ENCODE results near the gene CD55. TPM values are rescaled to one million over a fixed set of nuclear protein-coding genes. Genes with fewer than 3 reads are reported as not detected.
A peak's percentile ranks its signal among the peaks of the same experiment; 100 is the strongest.

CD55 gene
- total RNA-seq, 1 donor from 2014 or later, result 35.4 TPM

GRCh38 chr1:207398986-207399385, 77.5 kb downstream of the CD55 start:
- H3K4me3 ChIP-seq (ENCODE audit: low read depth, low read length), result no peak overlapping the region
- TF ChIP-seq CTCF (IDR thresholded peaks at IDR 0.05; ENCODE audit: insufficient read depth, low read length, poor library complexity, severe bottlenecking), result no peak
- no peak for DNase-seq (ENCODE audit: low read depth)
- H3K36me3 ChIP-seq (ENCODE audit: control insufficient read depth, insufficient read depth, low read length), result no peaks in the 10 kb centered on the region
- no peaks in the 10 kb centered on the region for H3K27me3 ChIP-seq (ENCODE audit: control insufficient read depth, insufficient read depth, low read length)

- no peak for TF ChIP-seq CTCF (IDR thresholded peaks at IDR 0.05; ENCODE audit: insufficient read depth, low read length, poor library complexity, severe bottlenecking)
- H3K27me3 ChIP-seq (ENCODE audit: control insufficient read depth, insufficient read depth, low read length), result no peaks in the 10 kb centered on the region
- no peaks in the 10 kb centered on the region for H3K36me3 ChIP-seq (ENCODE audit: control insufficient read depth, insufficient read depth, low read length)
- no peak overlapping the region for H3K4me3 ChIP-seq (ENCODE audit: low read depth, low read length)
- no peak for DNase-seq (ENCODE audit: low read depth)
Observed at GRCh38 chr1:207401578-207401977, 80.1 kb downstream of the CD55 start.

- H3K36me3 ChIP-seq (ENCODE audit: control insufficient read depth, insufficient read depth, low read length), result no peaks in the 10 kb centered on the region
- H3K4me3 ChIP-seq (ENCODE audit: low read depth, low read length), result no peak overlapping the region
- no peak for TF ChIP-seq CTCF (IDR thresholded peaks at IDR 0.05; ENCODE audit: insufficient read depth, low read length, poor library complexity, severe bottlenecking)
- no peaks in the 10 kb centered on the region for H3K27me3 ChIP-seq (ENCODE audit: control insufficient read depth, insufficient read depth, low read length)
- DNase-seq (ENCODE audit: low read depth), result no peak
Observed at GRCh38 chr1:207402744-207403143, 81.3 kb downstream of the CD55 start.

DNA sequence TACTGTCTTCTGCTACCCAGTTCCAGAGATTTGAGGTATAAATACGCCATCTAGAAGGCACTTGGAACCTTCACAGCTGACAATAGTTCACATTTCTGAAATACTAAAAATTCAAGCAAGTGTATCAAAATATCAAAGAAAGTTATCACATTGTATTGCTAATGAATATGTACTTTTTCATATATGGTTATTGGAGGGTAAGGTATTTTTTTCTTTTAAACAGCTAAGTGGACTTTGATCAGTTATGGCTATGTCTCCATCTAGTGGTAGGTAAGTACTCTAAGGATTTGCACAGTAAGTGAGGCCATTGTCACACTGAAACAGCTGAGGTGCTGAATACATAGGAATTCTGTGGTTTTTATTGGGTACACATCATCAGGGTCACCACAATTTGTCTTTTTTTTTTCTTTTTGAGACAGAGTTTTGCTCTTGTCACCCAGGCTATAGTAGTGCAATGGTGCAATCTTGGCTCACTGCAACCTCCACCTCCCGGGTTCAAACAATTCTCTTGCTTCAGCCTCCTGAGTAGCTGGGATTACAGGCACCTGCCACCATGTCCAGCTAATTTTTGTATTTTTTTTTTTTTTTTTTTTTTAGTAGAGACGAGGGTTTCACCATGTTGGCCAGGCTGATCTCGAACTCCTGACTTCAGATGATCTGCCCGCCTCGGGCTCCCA, 83.5 kb downstream of the CD55 start:
- Histone ChIP-seq H3K36me3 (ENCODE audit: control insufficient read depth, insufficient read depth, low read length) (no peaks in the 10 kb centered on the region), H3K27me3 (ENCODE audit: control insufficient read depth, insufficient read depth, low read length) (no peaks in the 10 kb centered on the region), H3K4me3 (ENCODE audit: low read depth, low read length) (no peak overlapping the region)
- TF ChIP-seq CTCF (IDR thresholded peaks at IDR 0.05; ENCODE audit: insufficient read depth, low read length, poor library complexity, severe bottlenecking), result peak; percentile 72
- peak; percentile 31 for DNase-seq (ENCODE audit: low read depth)

DNA sequence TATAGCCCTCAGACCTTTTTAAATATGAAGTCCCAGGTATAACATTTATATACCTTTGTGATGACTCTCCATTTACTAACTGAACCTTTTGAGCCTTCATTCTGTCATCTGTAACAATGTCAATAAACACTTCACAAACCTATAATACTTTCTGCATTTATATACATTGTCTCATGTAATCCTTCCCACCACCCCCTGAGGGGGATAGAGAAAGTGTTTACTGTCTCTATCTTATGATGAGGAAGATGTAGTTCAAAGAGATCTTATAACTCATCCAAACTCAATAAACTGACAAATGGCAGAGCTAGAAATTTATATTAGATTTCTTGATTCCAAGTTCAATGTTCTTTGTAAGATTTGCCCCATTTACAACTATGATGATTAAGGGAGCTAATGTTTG, 84.3 kb downstream of the CD55 start:
- DNase-seq (ENCODE audit: low read depth), result no peak
- TF ChIP-seq CTCF (IDR thresholded peaks at IDR 0.05; ENCODE audit: insufficient read depth, low read length, poor library complexity, severe bottlenecking), result no peak
- H3K4me3 ChIP-seq (ENCODE audit: low read depth, low read length), result no peak overlapping the region

DNA sequence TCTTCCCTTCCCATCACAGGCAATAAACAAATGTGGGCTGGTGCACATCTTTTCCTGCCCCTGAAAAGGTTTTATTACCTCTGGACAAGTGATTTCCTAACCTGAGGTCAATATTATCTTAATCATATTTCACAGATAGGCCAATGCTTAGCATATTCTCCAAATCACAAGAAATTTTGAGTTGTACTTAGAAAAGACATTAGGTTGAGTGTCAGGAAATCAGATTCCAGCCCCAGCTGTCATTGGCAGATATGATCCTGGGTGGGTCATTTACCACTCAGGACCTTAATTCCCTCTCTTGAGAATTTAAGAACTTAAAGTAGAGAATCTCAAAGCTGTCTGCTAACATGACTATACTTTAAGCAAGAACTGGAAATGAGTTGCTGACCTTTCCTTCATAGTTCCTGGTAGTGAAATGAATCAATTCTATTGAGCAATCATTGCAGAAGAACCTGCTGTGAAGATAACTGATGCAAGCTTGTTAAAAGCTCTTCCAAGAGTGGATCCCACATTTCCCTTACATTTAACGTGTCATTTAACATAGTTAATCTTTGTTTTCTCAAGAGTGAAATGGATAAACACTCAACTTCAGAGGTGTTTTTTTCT, 86.3 kb downstream of the CD55 start:
- no peak for DNase-seq (ENCODE audit: low read depth)
- TF ChIP-seq CTCF (IDR thresholded peaks at IDR 0.05; ENCODE audit: insufficient read depth, low read length, poor library complexity, severe bottlenecking), result no peak
- no peaks in the 10 kb centered on the region for H3K36me3 ChIP-seq (ENCODE audit: control insufficient read depth, insufficient read depth, low read length)
- no peaks in the 10 kb centered on the region for H3K27me3 ChIP-seq (ENCODE audit: control insufficient read depth, insufficient read depth, low read length)
- H3K4me3 ChIP-seq (ENCODE audit: low read depth, low read length), result no peak overlapping the region

More for the DNA sequence above, 84.3 kb downstream of the CD55 start:
- Histone ChIP-seq H3K36me3 (ENCODE audit: control insufficient read depth, insufficient read depth, low read length) (no peaks in the 10 kb centered on the region), H3K27me3 (ENCODE audit: control insufficient read depth, insufficient read depth, low read length) (no peaks in the 10 kb centered on the region)
